Measurements from ENCODE around the gene MTCL3.

Gene MTCL3

DNA sequence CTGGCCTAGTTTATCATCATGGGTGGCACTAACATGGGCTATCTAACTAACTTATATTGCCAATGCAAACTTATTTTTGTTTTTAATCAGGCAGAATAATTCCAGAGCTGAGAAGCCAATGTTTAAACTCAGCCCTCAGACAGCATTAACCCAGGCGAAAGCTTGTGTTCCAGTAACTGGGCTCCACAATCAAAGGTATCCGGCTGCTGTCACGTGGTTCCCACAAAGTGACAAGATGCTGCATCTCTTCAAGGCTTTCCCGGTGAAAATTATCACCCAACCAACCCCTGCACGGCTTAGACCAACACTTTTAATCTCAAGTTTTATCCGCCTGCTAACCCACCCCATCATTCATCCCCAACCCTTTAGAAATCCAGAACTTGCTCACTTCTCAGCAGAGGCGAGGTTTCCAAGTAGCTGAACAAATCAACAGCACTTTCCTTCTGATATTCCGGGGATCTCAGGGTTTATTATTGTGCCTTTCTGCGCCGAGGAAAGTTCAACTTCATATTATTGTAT lies 885 bp downstream of the MTCL3 start:
- no peak overlapping the region for H2AFZ ChIP-seq (ENCODE audit: low read depth, low read length)
- FAIRE-seq = no peak
- H3K4me3 ChIP-seq (replicated peaks in 1 of 3; ENCODE audit: insufficient read depth in 1 of 3, low read depth in 1 of 3, low read length in 3 of 3) = no peak overlapping the region
- no peaks in the 10 kb centered on the region for H3K9me3 ChIP-seq (replicated peaks; ENCODE audit: control insufficient read depth, insufficient read depth, low read length)
- TF ChIP-seq JUN (IDR thresholded peaks at IDR 0.05; ENCODE audit: borderline replicate concordance, insufficient read depth, insufficient read length, low read depth) (no peak), CTCF (IDR thresholded peaks at IDR 0.05; ENCODE audit: extremely low read depth in 1 of 2, insufficient read depth in 1 of 2, low read depth in 1 of 2, low read length in 2 of 2) (no peak), MAX (IDR thresholded peaks at IDR 0.05; ENCODE audit: insufficient read depth, insufficient read length) (no peak), GATA2 (IDR thresholded peaks at IDR 0.05; ENCODE audit: insufficient read depth, insufficient read length, low read depth, low read length) (no peak), MYC (IDR thresholded peaks at IDR 0.05; ENCODE audit: low read depth, low read length) (no peak), EZH2 (IDR thresholded peaks at IDR 0.05; ENCODE audit: borderline replicate concordance, low read depth, low read length, severe bottlenecking) (no peak), FOS (IDR thresholded peaks at IDR 0.05; ENCODE audit: borderline replicate concordance, insufficient read depth, low read length) (no peak), POLR2A (IDR thresholded peaks at IDR 0.05; ENCODE audit: low read depth, low read length) (no peak), POLR2AphosphoS5 (IDR thresholded peaks at IDR 0.05; ENCODE audit: insufficient read depth, low read depth, low read length) (no peak)
- no peak overlapping the region for H3K27ac ChIP-seq (ENCODE audit: insufficient read depth, low read depth, low read length)
- BruUV-seq (replicated peaks) = no TSS peak
- ChIA-PET POLR2A (no interaction called here), CTCF (interaction anchor here (1.1 to 3.0 kb wide), 2 partner anchors 21 kb away, joined by 4 to 19 read pairs; no protein-coding TSS in a partner anchor)
- H3K27me3 ChIP-seq (ENCODE audit: control insufficient read depth in 2 of 2, insufficient read depth in 2 of 2, low read length in 2 of 2) = peaks cover 34 to 63% of the 10 kb centered on the region in 2 experiments
- H4K20me1 ChIP-seq (replicated peaks; ENCODE audit: control insufficient read depth, extremely low read depth, insufficient read depth, low read length) = no peaks in the 10 kb centered on the region
- H3K4me2 ChIP-seq (ENCODE audit: insufficient read depth, low read length) = peak overlapping the region; percentile 2
- H3K36me3 ChIP-seq (ENCODE audit: control insufficient read depth in 2 of 2, extremely low read depth in 1 of 2, insufficient read depth in 2 of 2, low read length in 2 of 2) = no peaks in the 10 kb centered on the region
- intact Hi-C loops (cut with micrococcal nuclease) = no loop called here
- peaks cover 15% of the 10 kb centered on the region for H3K4me1 ChIP-seq (ENCODE audit: control insufficient read depth, extremely low read depth, insufficient read depth, low read length)
- H3K79me2 ChIP-seq (ENCODE audit: control insufficient read depth, insufficient read depth, low read length) = no peaks in the 10 kb centered on the region
- dilution Hi-C loops (cut with MboI; ENCODE audit: extremely low pct_ligation_motif_present, low sequenced_read_pairs) = no loop called here
- H3K9me1 ChIP-seq (replicated peaks; ENCODE audit: control insufficient read depth, extremely low read depth, insufficient read depth, low read length) = no peaks in the 10 kb centered on the region
- H3K9ac ChIP-seq (replicated peaks; ENCODE audit: extremely low read depth, insufficient read depth, low read length) = no peak overlapping the region
- DNase-seq (ENCODE audit: low read depth, low spot score) = no peak
